HCT116 (cell line): ENCODE results near the gene ABCA8. TPM values are rescaled to one million over a fixed set of nuclear protein-coding genes. Genes with fewer than 3 reads are reported as not detected.

Experiments used
- ATAC-seq: fragments of 200-7000 bp; cut with Tn5 transposase; 2 replicates; pipeline ENCODE4 v1.9.1; 2020; ENCODE audit warnings: mild to moderate bottlenecking, moderate library complexity
- BruUV-seq: library from RNA; stranded (reverse); fragments of 400-500 nt; replicated peaks from 2 replicates; lab custom pipeline; 2021; lab: Mats Ljungman, UMichigan
- CTCF ChIA-PET: fragments of 300-600 bp; sonication (Branson Sonifier 250); formaldehyde crosslinking; loops from one replicate; lab custom pipeline; 2021; ENCODE audit warnings: antibody characterized with exemption; lab: Charles Lee
- POLR2A ChIA-PET: fragments of 300-600, 350-600 bp; sonication (Branson Sonifier 250); formaldehyde crosslinking; loops from one replicate; lab custom pipeline; 2021; ENCODE audit warnings: antibody characterized with exemption; lab: Charles Lee
- RAD21 ChIA-PET, 2 experiments: fragments of 300-600 bp; sonication (Branson Sonifier 250); formaldehyde crosslinking; loops; one replicate each; lab custom pipeline; 2023; ENCODE audit warnings: low total read pairs in 2 of 2; ENCODE audit not compliant: uncharacterized antibody in 2 of 2, unreplicated experiment in 2 of 2, low non-redundant PET in 1 of 2; lab: Charles Lee
- DNase-seq: peaks from one replicate; pipeline ENCODE4 v3.0.0-alpha.2; 2010; ENCODE audit warnings: low read depth, low spot score
- H2AFZ ChIP-seq: fragments of 200-600 bp; shearing (Covaris generic), sonication (generic); 2 replicates; pipeline ENCODE4 v1.6.1; 2017; ENCODE audit warnings: low read depth, mixed run types, mixed read lengths, antibody characterized with exemption, low read length; ENCODE audit not compliant: poor library complexity, severe bottlenecking
- H3K27ac ChIP-seq: 2 replicates; pipeline ENCODE4 v1.5.1; 2012; ENCODE audit warnings: low read depth, low read length
- H3K27me3 ChIP-seq: fragments of 200-600 bp; sonication (generic); 2 replicates; pipeline ENCODE4 v1.6.1; 2016; ENCODE audit warnings: mixed run types, low read length, mixed read lengths; ENCODE audit not compliant: insufficient read depth
- H3K36me3 ChIP-seq, 2 experiments: fragments of 200-500 bp in 1 of 2; fragments of 200-600 bp in 1 of 2; sonication (Bioruptor generic) in 1 of 2; sonication (generic) in 1 of 2; 2 replicates each; pipeline versions ENCODE4 v1.5.1 to v1.6.1; 2014 to 2016; ENCODE audit warnings: low read length in 2 of 2, inconsistent platforms in 1 of 2, mixed read lengths in 1 of 2, mixed run types in 1 of 2; ENCODE audit not compliant: insufficient read depth in 2 of 2, control insufficient read depth in 1 of 2
- H3K4me1 ChIP-seq, 2 experiments: fragments of 200-600 bp in 1 of 2; sonication (generic) in 1 of 2; 2 replicates each; pipeline versions ENCODE4 v1.5.1 to v1.6.1; 2012 to 2017; ENCODE audit warnings: low read length in 2 of 2, inconsistent platforms in 1 of 2, mild to moderate bottlenecking in 1 of 2, mixed read lengths in 1 of 2, mixed run types in 1 of 2, moderate library complexity in 1 of 2; ENCODE audit not compliant: insufficient read depth in 2 of 2, control insufficient read depth in 1 of 2
- H3K4me2 ChIP-seq: fragments of 200-600 bp; sonication (generic); 2 replicates; pipeline ENCODE4 v1.6.1; 2017; ENCODE audit warnings: mixed run types, low read length, mixed read lengths
- H3K4me3 ChIP-seq, 2 experiments: fragments of 200-600 bp in 1 of 2; sonication (generic) in 1 of 2; replicated peaks in 1 of 2; 2 replicates each; pipeline ENCODE4 v1.5.1; 2011 to 2016; ENCODE audit warnings: low read length in 2 of 2, control low read depth in 1 of 2, low read depth in 1 of 2, mild to moderate bottlenecking in 1 of 2, mixed read lengths in 1 of 2, mixed run types in 1 of 2
- H3K79me2 ChIP-seq: fragments of 200-600 bp; sonication (generic); 2 replicates; pipeline ENCODE4 v1.6.1; 2017; ENCODE audit warnings: mild to moderate bottlenecking, mixed run types, low read length, moderate library complexity, mixed read lengths; ENCODE audit not compliant: insufficient read depth
- H3K9ac ChIP-seq: fragments of 200-600 bp; sonication (generic); 2 replicates; pipeline ENCODE4 v1.6.1; 2016; ENCODE audit warnings: low read length, mixed read lengths
- H3K9me2 ChIP-seq: fragments of 200-600 bp; sonication (generic), shearing (Covaris generic); 2 replicates; pipeline ENCODE4 v1.6.1; 2017; ENCODE audit warnings: mixed run types, mild to moderate bottlenecking, moderate library complexity; ENCODE audit not compliant: insufficient read depth
- H3K9me3 ChIP-seq, 2 experiments: fragments of 200-500 bp in 1 of 2; fragments of 200-600 bp in 1 of 2; sonication (Bioruptor generic) in 1 of 2; sonication (generic) in 1 of 2; 2 replicates each; pipeline ENCODE4 v1.6.1; 2014 to 2017; ENCODE audit warnings: low read length in 2 of 2, mixed read lengths in 2 of 2, inconsistent platforms in 1 of 2, low read depth in 1 of 2, mild to moderate bottlenecking in 1 of 2, mixed run types in 1 of 2, moderate library complexity in 1 of 2; ENCODE audit not compliant: control insufficient read depth in 1 of 2, insufficient read depth in 1 of 2
- H4K20me1 ChIP-seq: fragments of 200-600 bp; sonication (generic), shearing (Covaris generic); 2 replicates; pipeline ENCODE4 v1.6.1; 2017; ENCODE audit warnings: mixed run types, mild to moderate bottlenecking, moderate library complexity; ENCODE audit not compliant: insufficient read depth
- CBX3 ChIP-seq: IDR thresholded peaks from 2 replicates; pipeline ENCODE4 v1.6.1; 2012; ENCODE audit warnings: low read depth
- EGR1 ChIP-seq: IDR thresholded peaks from 2 replicates; pipeline ENCODE4 v1.6.1; 2012; ENCODE audit warnings: low read depth
- ELF1 ChIP-seq: IDR thresholded peaks from 2 replicates; pipeline ENCODE4 v1.6.1; 2012; ENCODE audit warnings: low read depth, borderline replicate concordance
- EZH2 ChIP-seq: fragments of 200-600 bp; sonication (generic); IDR thresholded peaks from 2 replicates; pipeline ENCODE4 v1.6.1; 2017; ENCODE audit warnings: antibody characterized with exemption, mixed run types
- EZH2phosphoT487 ChIP-seq: fragments of 200-600 bp; IDR thresholded peaks from 2 replicates; pipeline ENCODE4 v1.6.1; 2018; ENCODE audit warnings: antibody characterized with exemption, borderline replicate concordance
- FOSL1 ChIP-seq: IDR thresholded peaks from 2 replicates; pipeline ENCODE4 v1.6.1; 2012; ENCODE audit warnings: low read depth
- JUND ChIP-seq: IDR thresholded peaks from 2 replicates; pipeline ENCODE4 v1.6.1; 2012
- POLR2AphosphoS5 ChIP-seq: IDR thresholded peaks from 2 replicates; pipeline ENCODE4 v1.6.1; 2011; ENCODE audit warnings: mild to moderate bottlenecking, low read depth, low read length, moderate library complexity
- RAD21 ChIP-seq: IDR thresholded peaks from 2 replicates; pipeline ENCODE4 v1.6.1; 2012; ENCODE audit warnings: low read depth, mild to moderate bottlenecking
- SP1 ChIP-seq: IDR thresholded peaks from 2 replicates; pipeline ENCODE4 v1.6.1; 2012; ENCODE audit warnings: low read depth
- TCF7L2 ChIP-seq: IDR thresholded peaks from 2 replicates; pipeline ENCODE4 v1.7.0; 2011; ENCODE audit warnings: borderline replicate concordance, inconsistent platforms; ENCODE audit not compliant: insufficient read depth, insufficient read length; ENCODE audit errors: extremely low read depth
- ZFX ChIP-seq: fragments of 450-650 bp; IDR thresholded peaks from 2 replicates; pipeline ENCODE4 v1.6.1; 2017
- ZNF274 ChIP-seq: fragments of 200-500 bp; sonication (Bioruptor generic); IDR thresholded peaks from 2 replicates; pipeline ENCODE4 v1.6.1; 2014; ENCODE audit warnings: mild to moderate bottlenecking, low read depth, low read length, inconsistent platforms
- intact Hi-C: fragments of 100-400 bp; cut with micrococcal nuclease; formaldehyde crosslinking; loops from 2 replicates; pipeline ENCODE4 v1.10.0; 2022
- total RNA-seq: library from RNA; stranded (reverse); gene quantifications from one replicate; pipeline ENCODE4 v1.2.1, GENCODE V29; 2021; ENCODE audit not compliant: unreplicated experiment
- TF ChIP-seq, protein P1 (sequence below): IDR thresholded peaks from 2 replicates; pipeline ENCODE4 v1.6.1; 2011; ENCODE audit warnings: mild to moderate bottlenecking, low read length, moderate library complexity; ENCODE audit not compliant: insufficient replicate concordance; ENCODE audit errors: extremely low read depth
- TF ChIP-seq, protein P2 (sequence below): IDR thresholded peaks from 2 replicates; pipeline ENCODE4 v1.6.1; 2012
- TF ChIP-seq, protein P3 (sequence below): IDR thresholded peaks from 2 replicates; pipeline ENCODE4 v1.6.1; 2012; ENCODE audit warnings: low read depth

ABCA8 gene
- total RNA-seq, 1 experiment from 2014 or later, result 0.44 TPM

GRCh38 chr17:68910789-68911431 lies 44.3 kb downstream of the ABCA8 start:
- Histone ChIP-seq H3K27me3 (no peaks in the 10 kb centered on the region), H3K79me2 (no peaks in the 10 kb centered on the region), H3K4me1 (peaks cover 6 to 25% of the 10 kb centered on the region in 2 experiments; a peak in 3 of 4 replicates), H3K9me2 (no peaks in the 10 kb centered on the region), H3K9me3 (no peaks in the 10 kb centered on the region), H4K20me1 (no peaks in the 10 kb centered on the region)
- DNase-seq, result no peak
- no peak for TF ChIP-seq EZH2
- TF ChIP-seq FOSL1, result no peak
- TF ChIP-seq, protein P1, sequence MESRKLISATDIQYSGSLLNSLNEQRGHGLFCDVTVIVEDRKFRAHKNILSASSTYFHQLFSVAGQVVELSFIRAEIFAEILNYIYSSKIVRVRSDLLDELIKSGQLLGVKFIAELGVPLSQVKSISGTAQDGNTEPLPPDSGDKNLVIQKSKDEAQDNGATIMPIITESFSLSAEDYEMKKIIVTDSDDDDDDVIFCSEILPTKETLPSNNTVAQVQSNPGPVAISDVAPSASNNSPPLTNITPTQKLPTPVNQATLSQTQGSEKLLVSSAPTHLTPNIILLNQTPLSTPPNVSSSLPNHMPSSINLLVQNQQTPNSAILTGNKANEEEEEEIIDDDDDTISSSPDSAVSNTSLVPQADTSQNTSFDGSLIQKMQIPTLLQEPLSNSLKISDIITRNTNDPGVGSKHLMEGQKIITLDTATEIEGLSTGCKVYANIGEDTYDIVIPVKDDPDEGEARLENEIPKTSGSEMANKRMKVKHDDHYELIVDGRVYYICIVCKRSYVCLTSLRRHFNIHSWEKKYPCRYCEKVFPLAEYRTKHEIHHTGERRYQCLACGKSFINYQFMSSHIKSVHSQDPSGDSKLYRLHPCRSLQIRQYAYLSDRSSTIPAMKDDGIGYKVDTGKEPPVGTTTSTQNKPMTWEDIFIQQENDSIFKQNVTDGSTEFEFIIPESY, result no peak
- TF ChIP-seq, protein P2, sequence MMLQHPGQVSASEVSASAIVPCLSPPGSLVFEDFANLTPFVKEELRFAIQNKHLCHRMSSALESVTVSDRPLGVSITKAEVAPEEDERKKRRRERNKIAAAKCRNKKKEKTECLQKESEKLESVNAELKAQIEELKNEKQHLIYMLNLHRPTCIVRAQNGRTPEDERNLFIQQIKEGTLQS, result no peak
- no peak for TF ChIP-seq POLR2AphosphoS5
- no peak for TF ChIP-seq JUND
- no peak for TF ChIP-seq EGR1
- no peak for TF ChIP-seq ZFX
- no peak for TF ChIP-seq CBX3
- TF ChIP-seq RAD21, result no peak
- TF ChIP-seq TCF7L2, result no peak
- no peak for TF ChIP-seq ZNF274
- no peak for TF ChIP-seq SP1
- TF ChIP-seq ELF1, result no peak
- no peak for TF ChIP-seq EZH2phosphoT487
- TF ChIP-seq, protein P3, sequence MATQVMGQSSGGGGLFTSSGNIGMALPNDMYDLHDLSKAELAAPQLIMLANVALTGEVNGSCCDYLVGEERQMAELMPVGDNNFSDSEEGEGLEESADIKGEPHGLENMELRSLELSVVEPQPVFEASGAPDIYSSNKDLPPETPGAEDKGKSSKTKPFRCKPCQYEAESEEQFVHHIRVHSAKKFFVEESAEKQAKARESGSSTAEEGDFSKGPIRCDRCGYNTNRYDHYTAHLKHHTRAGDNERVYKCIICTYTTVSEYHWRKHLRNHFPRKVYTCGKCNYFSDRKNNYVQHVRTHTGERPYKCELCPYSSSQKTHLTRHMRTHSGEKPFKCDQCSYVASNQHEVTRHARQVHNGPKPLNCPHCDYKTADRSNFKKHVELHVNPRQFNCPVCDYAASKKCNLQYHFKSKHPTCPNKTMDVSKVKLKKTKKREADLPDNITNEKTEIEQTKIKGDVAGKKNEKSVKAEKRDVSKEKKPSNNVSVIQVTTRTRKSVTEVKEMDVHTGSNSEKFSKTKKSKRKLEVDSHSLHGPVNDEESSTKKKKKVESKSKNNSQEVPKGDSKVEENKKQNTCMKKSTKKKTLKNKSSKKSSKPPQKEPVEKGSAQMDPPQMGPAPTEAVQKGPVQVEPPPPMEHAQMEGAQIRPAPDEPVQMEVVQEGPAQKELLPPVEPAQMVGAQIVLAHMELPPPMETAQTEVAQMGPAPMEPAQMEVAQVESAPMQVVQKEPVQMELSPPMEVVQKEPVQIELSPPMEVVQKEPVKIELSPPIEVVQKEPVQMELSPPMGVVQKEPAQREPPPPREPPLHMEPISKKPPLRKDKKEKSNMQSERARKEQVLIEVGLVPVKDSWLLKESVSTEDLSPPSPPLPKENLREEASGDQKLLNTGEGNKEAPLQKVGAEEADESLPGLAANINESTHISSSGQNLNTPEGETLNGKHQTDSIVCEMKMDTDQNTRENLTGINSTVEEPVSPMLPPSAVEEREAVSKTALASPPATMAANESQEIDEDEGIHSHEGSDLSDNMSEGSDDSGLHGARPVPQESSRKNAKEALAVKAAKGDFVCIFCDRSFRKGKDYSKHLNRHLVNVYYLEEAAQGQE, result no peak
- TF ChIP-seq, all 23 proteins: peak for 0
- no peak overlapping the region for H3K9ac ChIP-seq
- H3K36me3 ChIP-seq, result no peaks in the 10 kb centered on the region
- no TSS peak for BruUV-seq
- intact Hi-C loops, result no loop called here
- H3K4me3 ChIP-seq, result no peak overlapping the region
- ChIA-PET POLR2A (no interaction called here), CTCF (interaction anchor here (1.6 to 3.2 kb wide), 3 partner anchors 12 to 135 kb away, joined by 6 to 21 read pairs (median 12); no protein-coding TSS in a partner anchor), RAD21 (interaction anchor here in 1 of 2 experiments (0.7 kb wide), 1 partner anchor 136 kb away, joined by 4 read pairs; no protein-coding TSS in a partner anchor)
- no peak overlapping the region for H3K27ac ChIP-seq
- no peak overlapping the region for H2AFZ ChIP-seq
- ATAC-seq, result no peak
- H3K4me2 ChIP-seq, result no peak overlapping the region
